ENCODE data around the gene ASF1A. TPM values are rescaled to one million over a fixed set of nuclear protein-coding genes. Genes with fewer than 3 reads are reported as not detected.

ASF1A gene
- total RNA-seq, 2 experiments from 2014 or later = 10.7 to 11.9 TPM

- no peaks in the 10 kb centered on the region for H3K27me3 ChIP-seq (ENCODE audit: control insufficient read depth in 1 of 2, insufficient read depth in 2 of 2, low read length in 2 of 2)
- no peak for DNase-seq
- H3K36me3 ChIP-seq (ENCODE audit: insufficient read depth, low read length) = no peaks in the 10 kb centered on the region
- Mint-ChIP-seq H3K27ac (no peak overlapping the region), H3K27me3 (no peaks in the 10 kb centered on the region), H3K4me3 (no peak overlapping the region), H3K36me3 (ENCODE audit: low read depth) (peaks cover 8% of the 10 kb centered on the region), H3K9me3 (peaks cover 8% of the 10 kb centered on the region), H3K4me1 (ENCODE audit: low read depth) (no peaks in the 10 kb centered on the region)
- TF ChIP-seq CTCF (IDR thresholded peaks at IDR 0.05) = no peak
- no peaks in the 10 kb centered on the region for H3K4me1 ChIP-seq (ENCODE audit: insufficient read depth, low read length)
- ChIA-PET POLR2A (no interaction called here), CTCF (no interaction called here)
- ATAC-seq (ENCODE audit: poor library complexity) = no peak
- intact Hi-C loops (cut with DNase I, micrococcal nuclease) = no loop called here
- no peak overlapping the region for H3K4me3 ChIP-seq (ENCODE audit: low read length)
- peaks cover 0 to 7% of the 10 kb centered on the region in 2 experiments for H3K9me3 ChIP-seq (ENCODE audit: control insufficient read depth in 1 of 2, insufficient read depth in 1 of 2, low read length in 2 of 2)
- no peak overlapping the region for H3K27ac ChIP-seq (ENCODE audit: low read depth in 1 of 2, low read length in 2 of 2)
Observed at GRCh38 chr6:118952683-118953082, 58.7 kb downstream of the ASF1A start.

DNA sequence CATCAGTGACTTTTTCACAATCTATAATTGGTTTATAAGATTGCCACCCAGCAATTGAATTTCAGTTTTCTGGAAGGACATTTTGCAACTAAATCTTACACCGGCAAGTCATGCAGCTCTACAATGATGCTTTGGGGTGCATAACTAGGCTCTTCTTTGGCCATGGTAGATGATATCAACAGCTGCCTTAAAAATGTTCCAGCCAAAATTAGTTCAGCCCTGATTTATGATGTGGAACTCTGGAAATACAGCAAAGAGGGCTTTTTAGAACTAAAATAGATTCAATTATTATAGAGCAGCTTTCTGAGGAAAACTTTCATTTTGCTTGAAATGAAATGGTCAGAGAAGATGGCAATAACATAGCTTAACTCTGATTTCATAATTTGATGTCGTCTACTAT lies 59.4 kb downstream of the ASF1A start:
- Histone ChIP-seq H3K27me3 (ENCODE audit: control insufficient read depth in 1 of 2, insufficient read depth in 2 of 2, low read length in 2 of 2) (no peaks in the 10 kb centered on the region), H3K36me3 (ENCODE audit: insufficient read depth, low read length) (no peaks in the 10 kb centered on the region), H3K4me3 (ENCODE audit: low read length) (no peak overlapping the region), H3K4me1 (ENCODE audit: insufficient read depth, low read length) (no peaks in the 10 kb centered on the region), H3K27ac (ENCODE audit: low read depth in 1 of 2, low read length in 2 of 2) (no peak overlapping the region), H3K9me3 (ENCODE audit: control insufficient read depth in 1 of 2, insufficient read depth in 1 of 2, low read length in 2 of 2) (peaks cover 0 to under 1% of the 10 kb centered on the region in 2 experiments)
- peaks cover 8% of the 10 kb centered on the region for H3K9me3 Mint-ChIP-seq
- peaks cover 8% of the 10 kb centered on the region for H3K36me3 Mint-ChIP-seq (ENCODE audit: low read depth)
- no peaks in the 10 kb centered on the region for H3K4me1 Mint-ChIP-seq (ENCODE audit: low read depth)
- no peak overlapping the region for H3K4me3 Mint-ChIP-seq
- H3K27me3 Mint-ChIP-seq = no peaks in the 10 kb centered on the region
- H3K27ac Mint-ChIP-seq = no peak overlapping the region
- no peak for TF ChIP-seq CTCF (IDR thresholded peaks at IDR 0.05)
- no peak for ATAC-seq (ENCODE audit: poor library complexity)
- ChIA-PET POLR2A (no interaction called here), CTCF (no interaction called here)
- DNase-seq = no peak
- intact Hi-C loops (cut with DNase I, micrococcal nuclease) = no loop called here

Other genes with a start within 250 kb of the ASF1A start
- gene CEP85L, start 242.6 kb upstream of the ASF1A start, total RNA-seq = 10 to 100 TPM; 76.2 to 80.7 TPM
- gene MCM9, start 41.0 kb downstream of the ASF1A start, total RNA-seq = 10 to 100 TPM; 25.5 TPM
- 1 to 10 TPM; 2.9 to 3.3 TPM for gene FAM184A, start 184.5 kb downstream of the ASF1A start, total RNA-seq